Measurements from ENCODE around the gene OSTC. TPM values are rescaled to one million over a fixed set of nuclear protein-coding genes. Genes with fewer than 3 reads are reported as not detected.

OSTC gene
- polyA plus RNA-seq, 1 of the 3 experiments (the other 2 are of a cell fraction): 107 TPM

- TF ChIP-seq, protein P1, sequence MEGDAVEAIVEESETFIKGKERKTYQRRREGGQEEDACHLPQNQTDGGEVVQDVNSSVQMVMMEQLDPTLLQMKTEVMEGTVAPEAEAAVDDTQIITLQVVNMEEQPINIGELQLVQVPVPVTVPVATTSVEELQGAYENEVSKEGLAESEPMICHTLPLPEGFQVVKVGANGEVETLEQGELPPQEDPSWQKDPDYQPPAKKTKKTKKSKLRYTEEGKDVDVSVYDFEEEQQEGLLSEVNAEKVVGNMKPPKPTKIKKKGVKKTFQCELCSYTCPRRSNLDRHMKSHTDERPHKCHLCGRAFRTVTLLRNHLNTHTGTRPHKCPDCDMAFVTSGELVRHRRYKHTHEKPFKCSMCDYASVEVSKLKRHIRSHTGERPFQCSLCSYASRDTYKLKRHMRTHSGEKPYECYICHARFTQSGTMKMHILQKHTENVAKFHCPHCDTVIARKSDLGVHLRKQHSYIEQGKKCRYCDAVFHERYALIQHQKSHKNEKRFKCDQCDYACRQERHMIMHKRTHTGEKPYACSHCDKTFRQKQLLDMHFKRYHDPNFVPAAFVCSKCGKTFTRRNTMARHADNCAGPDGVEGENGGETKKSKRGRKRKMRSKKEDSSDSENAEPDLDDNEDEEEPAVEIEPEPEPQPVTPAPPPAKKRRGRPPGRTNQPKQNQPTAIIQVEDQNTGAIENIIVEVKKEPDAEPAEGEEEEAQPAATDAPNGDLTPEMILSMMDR (IDR thresholded peaks at IDR 0.05): no peak
- TF ChIP-seq FOSL2 (IDR thresholded peaks at IDR 0.05; ENCODE audit: borderline replicate concordance, low read depth): no peak
Observed at GRCh38 chr4:108674356-108674977, 24.1 kb downstream of the OSTC start (continued).

- ChIA-PET CTCF (interaction anchor here (1.2 kb wide), 1 partner anchor 14 kb away, joined by 3 read pairs; no protein-coding TSS in a partner anchor), POLR2A (no interaction called here)
- no peak overlapping the region for H3K4me3 ChIP-seq (ENCODE audit: low read depth in 2 of 2, low read length in 1 of 2)
- no peaks in the 10 kb centered on the region for H4K20me1 ChIP-seq (ENCODE audit: insufficient read depth)
- H3K4me1 ChIP-seq (ENCODE audit: control insufficient read depth in 1 of 2, insufficient read depth in 2 of 2, low read depth in 1 of 2, low read length in 1 of 2): no peaks in the 10 kb centered on the region
- H3K27ac ChIP-seq (ENCODE audit: low read depth in 2 of 2, low read length in 1 of 2): no peak overlapping the region
- TF ChIP-seq EZH2phosphoT487 (IDR thresholded peaks at IDR 0.05; ENCODE audit: borderline replicate concordance, low read depth) (no peak), EP300 (IDR thresholded peaks at IDR 0.05; ENCODE audit: borderline replicate concordance in 1 of 2, low read depth in 1 of 2, low read length in 1 of 2) (no peak), RFX5 (IDR thresholded peaks at IDR 0.05; ENCODE audit: low read length) (no peak), TEAD4 (IDR thresholded peaks at IDR 0.05; ENCODE audit: borderline replicate concordance, insufficient read depth) (no peak), FOSL2 (IDR thresholded peaks at IDR 0.05; ENCODE audit: borderline replicate concordance, low read depth) (no peak), RXRA (IDR thresholded peaks at IDR 0.05; ENCODE audit: borderline replicate concordance, low read depth) (no peak), USF2 (IDR thresholded peaks at IDR 0.05; ENCODE audit: borderline replicate concordance, low read depth, low read length) (no peak), SIN3A (IDR thresholded peaks at IDR 0.05; ENCODE audit: borderline replicate concordance, low read depth, low read length) (no peak), RAD21 (IDR thresholded peaks at IDR 0.05; ENCODE audit: low read length) (no peak), JUND (IDR thresholded peaks at IDR 0.05) (no peak), RCOR1 (IDR thresholded peaks at IDR 0.05; ENCODE audit: low read length) (no peak), FOXJ3 (CRISPR knock-in tag; IDR thresholded peaks at IDR 0.05) (no peak), MEF2A (IDR thresholded peaks at IDR 0.05; ENCODE audit: borderline replicate concordance, low read depth) (no peak), IRF3 (IDR thresholded peaks at IDR 0.05; ENCODE audit: low read depth, low read length) (no peak), GATA2 (CRISPR knock-in tag; IDR thresholded peaks at IDR 0.05) (no peak)
- TF ChIP-seq, protein P1 (IDR thresholded peaks at IDR 0.05): no peak
- 96% methylated on average over 3 of the region's 5 CpGs for WGBS (ENCODE audit: low lambda C conversion rate)
- H2AFZ ChIP-seq (ENCODE audit: low read depth): no peak overlapping the region
- H3K4me2 ChIP-seq: no peak overlapping the region
- DNase-seq: no peak
- peaks cover 0 to 4% of the 10 kb centered on the region in 2 experiments for H3K36me3 ChIP-seq (replicated peaks in 1 of 2; ENCODE audit: control insufficient read depth in 1 of 2, insufficient read depth in 2 of 2, low read length in 1 of 2)
- no peaks in the 10 kb centered on the region for H3K79me2 ChIP-seq (ENCODE audit: insufficient read depth)
- H3K9ac ChIP-seq: no peak overlapping the region
- no peaks in the 10 kb centered on the region for H3K27me3 ChIP-seq (ENCODE audit: insufficient read depth)
- no peaks in the 10 kb centered on the region for H3F3A ChIP-seq (replicated peaks; ENCODE audit: insufficient read depth)
- no peaks in the 10 kb centered on the region for H3K9me2 ChIP-seq
- no peaks in the 10 kb centered on the region for H3K9me3 ChIP-seq
Observed at GRCh38 chr4:108681321-108681809, 31.0 kb downstream of the OSTC start.

Measured in SK-N-SH (cell line).